ENCODE results near the gene CELA3B.

DNA sequence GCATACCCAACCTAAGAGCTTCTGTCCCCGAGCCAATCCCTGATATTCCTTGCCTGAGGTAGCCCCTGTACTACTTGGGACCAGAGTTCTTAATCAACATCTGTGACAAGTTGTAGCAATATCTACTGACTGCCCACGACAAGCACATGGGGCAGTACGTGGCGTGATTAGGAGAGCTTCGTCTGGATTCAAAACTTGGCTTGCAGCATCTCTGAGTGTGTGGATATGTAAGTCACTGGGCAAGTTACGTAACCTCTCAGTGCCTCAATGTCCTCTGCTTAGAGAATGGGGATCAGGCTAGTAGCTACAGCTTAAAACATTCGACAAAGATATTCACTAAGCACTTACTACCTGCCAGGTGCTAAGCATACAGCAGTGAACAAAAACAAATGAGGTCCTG, 44.7 kb upstream of the CELA3B start:
- no peak for TF ChIP-seq CTCF (IDR thresholded peaks at IDR 0.05)
- no peak for TF ChIP-seq POLR2A (IDR thresholded peaks at IDR 0.05)

Measured in body of pancreas (tissue), 4 donors.